GM23248 (cell line): Measurements from ENCODE around the gene C3orf62. TPM values are rescaled to one million over a fixed set of nuclear protein-coding genes. Genes with fewer than 3 reads are reported as not detected.

Experiments used
- DNase-seq: peaks from one replicate; pipeline ENCODE4 v3.0.0-alpha.2; 2015
- H2AFZ ChIP-seq: fragments of 200-600 bp; sonication (generic); 2 replicates; pipeline ENCODE4 v1.6.1; 2016; ENCODE audit warnings: antibody characterized with exemption
- H3F3A ChIP-seq: fragments of 200-600 bp; sonication (generic); 2 replicates; pipeline ENCODE4 v1.6.1; 2016; ENCODE audit warnings: mild to moderate bottlenecking, antibody characterized with exemption, mixed run types; ENCODE audit not compliant: insufficient read depth
- H3K27ac ChIP-seq: fragments of 200-600 bp; sonication (generic); 2 replicates; pipeline ENCODE4 v1.5.1; 2016; ENCODE audit warnings: mild to moderate bottlenecking
- H3K27me3 ChIP-seq: fragments of 200-600 bp; sonication (generic); replicated peaks from 2 replicates; pipeline ENCODE4 v1.6.1; 2016; ENCODE audit warnings: mild to moderate bottlenecking; ENCODE audit not compliant: insufficient read depth
- H3K36me3 ChIP-seq: fragments of 200-600 bp; sonication (generic); 2 replicates; pipeline ENCODE4 v1.6.1; 2016; ENCODE audit warnings: low read depth, mild to moderate bottlenecking
- H3K4me1 ChIP-seq: fragments of 200-600 bp; sonication (generic); 2 replicates; pipeline ENCODE4 v1.6.1; 2016; ENCODE audit warnings: mild to moderate bottlenecking; ENCODE audit not compliant: insufficient read depth
- H3K4me2 ChIP-seq: fragments of 200-600 bp; sonication (generic); one replicate; pipeline ENCODE4 v1.6.1; 2016; ENCODE audit warnings: mild to moderate bottlenecking; ENCODE audit not compliant: unreplicated experiment
- H3K4me3 ChIP-seq: fragments of 200-600 bp; sonication (generic); 2 replicates; pipeline ENCODE4 v1.5.1; 2016; ENCODE audit warnings: mild to moderate bottlenecking
- H3K79me2 ChIP-seq: fragments of 200-600 bp; sonication (generic); 2 replicates; pipeline ENCODE4 v1.6.1; 2016; ENCODE audit warnings: mild to moderate bottlenecking; ENCODE audit not compliant: insufficient read depth
- H3K9ac ChIP-seq: fragments of 200-600 bp; sonication (generic); 2 replicates; pipeline ENCODE4 v1.6.1; 2016; ENCODE audit warnings: mild to moderate bottlenecking
- H3K9me2 ChIP-seq: fragments of 200-600 bp; sonication (generic); 2 replicates; pipeline ENCODE4 v1.6.1; 2016; ENCODE audit warnings: mixed run types, mild to moderate bottlenecking, moderate library complexity; ENCODE audit not compliant: insufficient read depth
- H3K9me3 ChIP-seq: fragments of 200-600 bp; sonication (generic); one replicate; pipeline ENCODE4 v1.6.1; 2017; ENCODE audit warnings: low read depth
- H4K20me1 ChIP-seq: fragments of 200-600 bp; sonication (generic); 2 replicates; pipeline ENCODE4 v1.6.0; 2016; ENCODE audit not compliant: insufficient read depth
- EZH2 ChIP-seq: fragments of 200-600 bp; sonication (generic); IDR thresholded peaks from 2 replicates; pipeline ENCODE4 v1.6.1; 2018; ENCODE audit warnings: antibody characterized with exemption, mild to moderate bottlenecking; ENCODE audit not compliant: insufficient read depth, poor library complexity, severe bottlenecking
- EZH2phosphoT487 ChIP-seq: fragments of 200-600 bp; sonication (generic); IDR thresholded peaks from 2 replicates; pipeline ENCODE4 v1.6.1; 2018; ENCODE audit warnings: antibody characterized with exemption, moderate library complexity, mild to moderate bottlenecking, low read depth; ENCODE audit not compliant: insufficient read depth
- WGBS, 2 experiments: methylation state at CpG; one replicate each; pipeline ENCODE4 v1.1.6; 2015 to 2017; ENCODE audit warnings: low lambda C conversion rate in 2 of 2, low coverage in 1 of 2; ENCODE audit errors: missing lambda C conversion rate in 2 of 2; 5-methylcytosine and 5-hydroxymethylcytosine counted together
- in situ Hi-C: fragments of 300-500 bp; cut with MboI; formaldehyde crosslinking; loops from 2 replicates; pipeline ENCODE4 v1.15.0; 2020
- polyA plus RNA-seq: library from polyadenylated mRNA; unstranded; fragments of >200 nt; fragmentation: Nextera tagmentation; extraction: Ambion mirVana; gene quantifications from 2 replicates; pipeline ENCODE4 v1.2.1, GENCODE V29; 2016
- total RNA-seq: library from RNA; depleted of rRNA; stranded (reverse); fragments of >200 nt; shearing (Covaris generic); gene quantifications from 2 replicates; pipeline ENCODE4 v1.2.3, GENCODE V29; 2014

C3orf62 gene
- total and polyA plus RNA-seq, 2 experiments from 2014 or later, result 1.5 to 2.9 TPM

DNA sequence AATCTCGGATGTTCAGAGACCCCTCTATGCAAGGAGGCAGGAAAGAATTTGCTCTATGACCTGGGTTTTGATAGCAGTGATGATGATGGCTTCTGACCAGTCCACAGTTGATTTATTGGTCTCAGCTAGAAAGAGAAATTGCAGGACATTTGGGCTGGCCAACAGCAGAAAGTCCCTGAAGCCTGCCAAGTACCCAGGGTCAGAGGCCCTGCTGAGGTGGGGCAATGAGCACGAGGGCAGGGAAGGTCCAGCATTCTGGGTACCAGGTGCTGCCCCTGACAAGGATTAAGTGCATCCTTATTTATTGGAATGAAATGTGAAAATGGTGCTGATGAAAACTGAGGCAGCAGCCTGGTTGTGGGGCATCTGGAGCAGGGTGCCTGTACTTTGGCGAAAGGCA, 19.8 kb downstream of the C3orf62 start:
- H3K9me3 ChIP-seq, result no peaks in the 10 kb centered on the region

DNA sequence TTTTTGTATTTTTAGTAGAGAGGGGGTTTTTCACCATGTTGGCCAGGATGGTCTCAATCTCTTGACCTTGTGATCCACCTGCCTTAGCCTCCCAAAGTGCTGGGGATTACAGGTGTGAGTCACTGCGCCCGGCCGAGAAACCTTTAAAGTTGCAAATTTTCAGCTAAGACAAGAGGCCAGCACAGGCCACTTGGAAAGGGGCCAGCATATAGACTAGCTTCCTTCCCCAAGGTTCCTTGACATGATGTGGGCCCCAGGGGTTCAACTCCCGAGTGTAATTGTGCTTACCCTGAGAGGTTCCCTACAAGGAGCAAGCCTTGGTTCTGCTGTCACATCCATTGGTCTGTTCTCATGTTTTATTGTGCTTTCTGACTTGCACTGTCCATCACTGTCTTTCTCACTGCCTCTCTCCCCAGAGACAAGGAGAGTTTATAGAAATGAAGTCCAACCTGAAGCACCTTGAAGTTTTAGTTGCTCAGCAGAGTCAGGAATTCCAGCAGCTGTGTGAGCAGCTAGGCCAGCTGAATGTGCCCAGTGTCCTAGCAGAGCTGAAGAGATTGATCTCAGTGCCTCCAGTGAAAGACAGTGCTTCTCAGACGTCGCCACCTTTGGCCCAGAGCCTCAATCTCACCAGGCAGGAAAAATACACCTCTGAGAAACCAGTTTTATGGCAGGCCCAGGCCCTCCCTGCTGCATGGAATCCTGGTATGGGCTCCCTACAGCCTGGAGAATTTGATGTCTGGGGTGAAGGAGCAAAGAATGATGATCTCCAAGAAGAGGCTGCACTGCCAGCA, 21.1 kb downstream of the C3orf62 start:
- TF ChIP-seq EZH2 (no peak), EZH2phosphoT487 (no peak)
- Histone ChIP-seq H3F3A (no peaks in the 10 kb centered on the region), H3K9ac (no peak overlapping the region), H3K4me2 (no peak overlapping the region), H3K79me2 (no peaks in the 10 kb centered on the region), H3K27ac (no peak overlapping the region), H3K4me3 (no peak overlapping the region), H3K9me2 (no peaks in the 10 kb centered on the region), H3K27me3 (no peaks in the 10 kb centered on the region), H3K9me3 (no peaks in the 10 kb centered on the region), H3K4me1 (0 out of 2 replicates have a peak, but pooled peaks cover 3% of the 10 kb centered on the region), H4K20me1 (no peaks in the 10 kb centered on the region), H3K36me3 (no peaks in the 10 kb centered on the region), H2AFZ (no peak overlapping the region)
- 78 to 80% methylated on average over 6 of the region's 6 CpGs for WGBS, 2 experiments
- in situ Hi-C loops, result no loop called here
- DNase-seq, result no peak

More for the DNA sequence above, 19.8 kb downstream of the C3orf62 start:
- no peak for TF ChIP-seq EZH2
- TF ChIP-seq EZH2phosphoT487, result no peak
- H3K27ac ChIP-seq, result no peak overlapping the region
- H4K20me1 ChIP-seq, result no peaks in the 10 kb centered on the region
- DNase-seq, result no peak
- no peak overlapping the region for H3K9ac ChIP-seq
- no peaks in the 10 kb centered on the region for H3K79me2 ChIP-seq
- H3K36me3 ChIP-seq, result no peaks in the 10 kb centered on the region
- no peak overlapping the region for H3K4me2 ChIP-seq
- in situ Hi-C loops, result no loop called here
- H3K27me3 ChIP-seq, result no peaks in the 10 kb centered on the region
- no peaks in the 10 kb centered on the region for H3F3A ChIP-seq
- 72 to 82% methylated on average over 3 of the region's 3 CpGs for WGBS, 2 experiments
- H2AFZ ChIP-seq, result no peak overlapping the region
- H3K4me1 ChIP-seq, result 0 out of 2 replicates have a peak, but pooled peaks cover 3% of the 10 kb centered on the region
- no peaks in the 10 kb centered on the region for H3K9me2 ChIP-seq
- H3K4me3 ChIP-seq, result no peak overlapping the region

- 89 to 91% methylated on average over 1 of the region's 1 CpG for WGBS, 2 experiments
- Histone ChIP-seq H3K27me3 (no peaks in the 10 kb centered on the region), H3K27ac (no peak overlapping the region), H3K36me3 (no peaks in the 10 kb centered on the region), H2AFZ (no peak overlapping the region), H3K79me2 (no peaks in the 10 kb centered on the region), H3K4me1 (0 out of 2 replicates have a peak, but pooled peaks cover 3% of the 10 kb centered on the region), H3F3A (no peaks in the 10 kb centered on the region), H3K9me3 (no peaks in the 10 kb centered on the region), H3K9ac (no peak overlapping the region), H4K20me1 (no peaks in the 10 kb centered on the region), H3K4me2 (no peak overlapping the region), H3K9me2 (no peaks in the 10 kb centered on the region), H3K4me3 (no peak overlapping the region)
- DNase-seq, result no peak
- no peak for TF ChIP-seq EZH2
- TF ChIP-seq EZH2phosphoT487, result no peak
- in situ Hi-C loops, result no loop called here
Observed at GRCh38 chr3:49255112-49255511, 21.9 kb downstream of the C3orf62 start.

GRCh38 chr3:49253512-49253911, 23.5 kb downstream of the C3orf62 start:
- 83 to 84% methylated on average over 2 to 3 of the region's 3 CpGs for WGBS, 2 experiments
- TF ChIP-seq EZH2phosphoT487 (no peak), EZH2 (no peak)
- no peaks in the 10 kb centered on the region for H3K9me2 ChIP-seq
- H2AFZ ChIP-seq, result no peak overlapping the region
- no peaks in the 10 kb centered on the region for H3K36me3 ChIP-seq
- no peak overlapping the region for H3K4me2 ChIP-seq
- no peak overlapping the region for H3K27ac ChIP-seq
- H3K4me1 ChIP-seq, result peaks cover 8% of the 10 kb centered on the region; the same call in 1 of the 2 replicates
- no peaks in the 10 kb centered on the region for H3K79me2 ChIP-seq
- no peaks in the 10 kb centered on the region for H4K20me1 ChIP-seq
- no peaks in the 10 kb centered on the region for H3F3A ChIP-seq
- in situ Hi-C loops, result no loop called here
- no peak for DNase-seq
- H3K27me3 ChIP-seq, result no peaks in the 10 kb centered on the region
- no peak overlapping the region for H3K4me3 ChIP-seq
- no peak overlapping the region for H3K9ac ChIP-seq
- no peaks in the 10 kb centered on the region for H3K9me3 ChIP-seq
